Colon (tissue), 2 donors: ENCODE results near the gene TBX15.

ENCODE experiments used
- FAIRE-seq: peaks from 2 replicates; lab custom pipeline; 2012; peaks lifted over from hg19 to GRCh38; lab: Jason Lieb, UNC
- donor health status: control.
- donor health status: control.

TBX15 gene

GRCh38 chr1:119001181-119002027 is 13.3 kb upstream of the TBX15 start:
- no peak for FAIRE-seq

GRCh38 chr1:119000371-119001180 is 12.4 kb upstream of the TBX15 start:
- FAIRE-seq, result no peak

DNA sequence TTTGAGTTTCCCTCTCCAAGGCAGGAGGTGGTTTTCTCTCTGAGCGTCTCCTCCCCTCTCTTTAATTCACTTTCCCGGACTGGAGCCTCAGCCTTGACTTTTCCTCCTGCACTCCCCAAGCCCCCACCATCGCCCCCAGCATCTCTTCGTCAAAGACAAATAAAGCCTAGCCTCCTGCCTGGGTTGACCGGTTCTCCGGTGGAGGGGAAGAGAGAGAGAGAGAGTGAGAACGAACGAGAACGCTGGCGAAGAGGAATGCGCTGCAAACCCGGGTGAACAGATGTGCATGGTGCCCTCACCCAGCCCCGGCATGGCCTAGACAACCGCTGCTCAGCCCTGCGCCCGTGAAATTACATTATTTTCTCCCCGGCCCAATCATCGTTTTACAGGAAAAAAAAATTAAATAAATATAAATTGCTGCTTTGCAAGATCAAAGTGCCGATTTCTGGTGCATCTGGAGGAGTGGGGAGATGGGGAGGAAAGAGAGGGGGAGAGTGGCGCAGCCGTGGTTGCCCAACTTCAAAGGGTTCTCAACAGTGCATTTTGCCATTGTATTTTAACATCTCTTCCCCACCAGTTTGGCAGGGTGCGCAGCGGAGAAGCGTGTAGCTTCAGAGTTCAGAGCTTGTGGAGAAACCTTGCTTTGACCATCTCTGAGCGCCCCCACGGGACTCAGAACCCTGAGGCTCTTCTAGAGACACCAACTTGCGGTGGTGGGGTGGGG is 11.4 kb upstream of the TBX15 start:
- no peak for FAIRE-seq

DNA sequence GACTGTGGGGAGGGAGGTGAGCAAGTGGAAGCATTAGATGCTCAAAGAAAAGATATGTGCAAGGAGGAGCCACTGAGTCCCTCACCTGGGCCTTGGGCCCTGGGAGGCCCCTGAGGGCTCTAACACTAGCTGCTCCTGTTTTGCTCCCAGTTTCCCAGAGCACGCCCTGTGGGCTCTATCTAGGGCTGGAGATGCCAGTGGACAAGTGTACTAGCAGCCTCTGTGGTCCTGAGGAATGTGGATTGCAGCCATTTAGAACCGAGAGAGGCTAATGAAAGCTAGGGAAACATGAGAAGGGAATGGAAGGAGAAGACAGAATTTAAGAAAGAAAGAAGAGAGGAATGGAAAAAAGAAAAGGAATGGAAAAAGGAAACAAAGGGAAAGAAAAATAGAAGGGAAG is 10.0 kb upstream of the TBX15 start:
- FAIRE-seq, result no peak

GRCh38 chr1:118997225-118997624 is 9.1 kb upstream of the TBX15 start:
- no peak for FAIRE-seq

GRCh38 chr1:118995312-118996016 is 7.3 kb upstream of the TBX15 start:
- no peak for FAIRE-seq

GRCh38 chr1:118993700-118994026 is 5.5 kb upstream of the TBX15 start:
- FAIRE-seq, result no peak

GRCh38 chr1:118992868-118993699 is 4.9 kb upstream of the TBX15 start:
- FAIRE-seq, result no peak

DNA sequence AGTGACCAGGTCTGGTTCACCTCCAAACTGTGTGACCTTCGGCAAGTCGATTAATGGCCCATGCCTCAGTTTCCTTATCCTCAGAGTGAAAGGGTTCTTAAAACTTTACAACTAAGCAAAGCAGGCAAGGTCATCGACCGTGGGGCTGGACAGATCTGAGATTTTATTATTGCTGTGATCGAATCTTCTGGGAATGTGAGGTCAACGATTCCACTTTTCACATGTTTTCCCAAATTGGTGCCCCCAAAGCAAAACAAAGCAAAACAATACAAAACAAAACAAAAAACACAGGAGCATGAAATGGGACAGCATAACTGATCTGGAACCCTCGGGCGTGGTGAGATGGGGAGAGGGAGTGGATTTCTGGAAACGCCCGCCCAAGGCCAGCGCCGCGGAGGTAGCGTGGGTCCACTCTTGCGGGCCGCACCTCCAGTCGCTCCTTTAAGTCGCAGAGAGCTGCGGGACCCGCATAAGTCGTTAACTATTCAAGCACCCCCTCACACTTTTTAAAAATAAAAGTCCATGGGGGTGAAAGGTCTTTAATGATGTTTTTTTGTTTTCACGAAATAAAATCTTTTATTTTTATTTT is 4.2 kb upstream of the TBX15 start:
- no peak for FAIRE-seq

- no peak for FAIRE-seq
Measured at GRCh38 chr1:118991448-118991847, 3.3 kb upstream of the TBX15 start.

DNA sequence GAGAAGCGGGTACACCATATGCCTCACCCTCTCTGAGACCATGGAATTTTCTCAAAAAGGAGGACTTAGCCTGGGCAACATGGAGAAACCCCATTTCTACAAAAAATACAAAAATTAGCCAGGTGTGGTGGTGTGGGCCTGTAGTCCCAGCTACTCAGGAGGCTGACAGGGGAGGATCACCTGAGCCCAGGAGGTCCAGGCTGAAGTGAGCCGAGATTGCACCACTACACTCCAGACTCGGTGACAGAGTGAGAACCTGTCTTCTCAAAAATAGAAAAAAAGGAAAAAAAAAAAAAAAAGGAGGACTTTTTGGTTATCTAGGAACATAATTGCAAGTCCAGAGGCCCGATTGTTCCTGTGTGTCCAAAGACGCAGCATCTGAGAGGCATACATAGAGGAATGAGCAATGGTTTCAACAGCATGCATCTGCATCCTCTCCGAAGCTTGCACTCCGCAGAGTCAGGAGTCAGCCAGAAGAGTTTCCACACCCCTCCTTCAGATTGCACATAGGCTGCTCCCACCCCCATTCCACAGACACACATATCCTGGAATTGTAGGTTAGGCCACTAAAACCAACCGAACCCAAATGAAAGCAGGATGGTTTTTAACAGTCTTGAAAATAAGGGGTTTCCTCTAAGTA is 2.5 kb upstream of the TBX15 start:
- FAIRE-seq, result no peak

- no peak for FAIRE-seq
Measured at GRCh38 chr1:118989878-118990378, 1.8 kb upstream of the TBX15 start.

DNA sequence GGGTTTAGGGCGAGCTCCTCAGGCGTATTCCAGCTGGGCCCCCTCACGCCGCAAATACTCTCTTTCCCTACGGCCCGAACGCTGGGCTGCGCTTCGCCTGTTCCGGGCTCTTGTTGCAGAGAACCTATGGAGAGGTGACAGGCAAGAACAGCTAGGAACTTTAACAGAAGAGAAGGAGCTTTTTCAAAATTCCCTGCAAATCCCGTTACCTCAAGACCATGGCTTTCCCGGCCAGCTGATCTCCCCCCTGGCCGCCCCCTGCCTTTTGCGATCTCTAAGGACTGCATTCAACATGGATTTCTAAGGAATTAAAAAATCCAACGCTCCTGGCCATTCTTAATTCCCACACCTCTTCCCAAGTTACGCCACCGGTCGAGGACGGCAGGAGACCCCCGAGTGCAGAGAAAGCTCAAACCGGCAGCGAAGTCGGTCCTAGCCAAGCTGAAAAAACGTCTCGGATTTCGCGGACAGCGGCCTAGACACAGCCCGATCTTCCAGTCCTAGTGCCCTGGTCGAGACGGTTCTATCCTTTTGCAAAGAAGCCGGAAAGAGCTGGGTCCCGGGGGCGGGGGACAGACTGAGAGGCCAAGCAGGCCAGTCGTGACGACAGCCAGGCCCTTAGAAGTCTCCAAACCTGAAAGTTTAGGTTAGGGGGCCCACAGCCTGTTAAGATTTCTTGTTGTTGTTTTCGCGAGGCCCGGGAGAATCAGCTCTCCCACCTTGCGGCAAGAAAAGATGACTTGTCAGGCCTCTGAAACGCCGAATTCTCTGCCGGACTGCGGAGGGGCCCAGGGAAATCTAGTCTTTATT is 1.1 kb upstream of the TBX15 start:
- no peak for FAIRE-seq

- FAIRE-seq, result no peak
Measured at GRCh38 chr1:118987468-118988185, 516 bp downstream of the TBX15 start.

DNA sequence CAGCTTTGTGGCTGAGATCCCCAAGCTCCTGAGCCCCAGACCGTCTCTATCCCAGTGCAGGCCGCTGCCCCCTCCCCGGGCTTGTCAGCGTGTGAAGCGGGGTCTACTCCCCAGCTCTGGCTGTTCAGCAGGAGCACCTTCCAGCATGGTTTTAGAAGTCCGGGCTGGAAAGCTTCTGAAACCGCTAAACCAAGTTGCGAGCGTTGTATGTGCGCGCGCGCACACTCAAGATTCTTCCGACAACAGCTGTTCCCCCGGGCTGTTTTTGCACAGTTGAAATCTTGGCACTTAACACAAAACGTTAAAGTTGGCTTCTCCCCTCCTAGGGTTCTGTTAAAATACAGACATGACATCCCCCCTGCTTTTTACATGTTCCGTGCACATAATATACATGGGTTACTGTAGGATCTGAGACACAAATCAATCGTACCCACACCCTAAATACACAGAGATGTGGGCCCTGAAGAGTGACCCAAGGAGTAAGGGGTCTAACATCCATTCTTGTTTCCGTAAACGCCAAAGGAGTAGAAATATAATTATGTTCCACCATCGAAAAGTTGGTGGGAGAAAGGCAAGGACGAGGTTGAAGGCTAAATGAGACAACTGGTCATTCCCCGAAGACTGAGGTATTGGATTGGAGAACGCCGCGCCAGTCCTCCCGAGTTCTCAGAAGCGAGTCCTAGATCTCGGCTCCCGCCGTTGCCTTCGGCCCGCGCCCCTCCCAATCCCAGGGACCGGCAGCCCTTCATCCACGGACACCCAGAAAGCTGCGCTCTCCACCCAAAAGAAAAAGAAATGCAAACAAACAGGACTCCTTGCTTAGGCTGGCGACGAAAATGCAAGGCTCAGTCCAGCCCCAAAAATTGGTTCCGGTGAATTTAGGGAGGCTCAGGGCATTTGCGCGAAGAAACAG is 1.3 kb downstream of the TBX15 start:
- FAIRE-seq, result no peak

DNA sequence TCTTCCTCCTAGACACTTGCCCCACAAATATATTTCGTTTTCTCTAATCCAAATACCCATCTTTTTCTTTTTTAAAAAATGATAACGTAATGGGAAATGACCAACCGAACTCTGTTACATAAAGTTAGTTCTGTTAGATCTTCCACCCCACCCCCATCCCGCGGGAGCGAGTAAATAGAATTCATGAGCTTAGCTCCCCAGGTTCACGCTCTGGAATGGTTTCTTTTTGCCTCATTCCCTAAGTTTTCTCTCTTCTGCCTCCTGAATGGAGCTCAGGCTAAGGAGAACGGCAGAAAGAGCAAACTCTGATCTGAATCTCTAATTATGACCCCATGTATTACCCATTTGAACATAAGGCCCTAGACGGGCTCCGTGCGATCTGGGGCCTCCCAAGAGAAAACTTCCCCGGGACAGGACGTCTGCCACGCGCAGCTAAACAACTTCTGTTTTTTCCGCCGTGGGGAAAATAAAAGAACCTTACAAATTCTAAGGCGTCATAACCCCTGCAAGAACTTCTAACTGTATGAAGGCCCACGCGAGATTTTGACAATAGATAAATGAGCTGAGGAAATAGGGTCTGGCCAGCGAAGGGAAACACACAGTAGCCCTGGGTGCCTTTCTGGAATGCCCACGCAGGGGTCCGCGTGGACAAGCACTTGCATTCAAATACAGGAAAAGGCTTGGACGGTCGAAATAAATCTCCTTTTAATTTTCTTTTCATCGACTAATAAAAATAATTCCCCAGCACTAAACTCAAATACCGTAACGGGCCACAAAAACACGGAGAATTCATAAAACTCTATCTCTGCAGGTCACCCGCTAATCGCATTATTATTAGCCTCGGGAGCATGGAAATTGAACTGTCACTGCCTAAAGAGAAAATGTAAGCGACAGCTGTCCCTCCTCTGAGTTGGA is 2.2 kb downstream of the TBX15 start:
- no peak for FAIRE-seq
